Measurements from ENCODE around the gene SCARF1. TPM values are rescaled to one million over a fixed set of nuclear protein-coding genes. Genes with fewer than 3 reads are reported as not detected.

SCARF1 gene
- total RNA-seq, 3 donors from 2014 or later (not counting 1 experiment from before 2014, with no cell fraction given), result 0.59 to 3.1 (median 1.0) TPM

- Histone ChIP-seq H3K36me3 (ENCODE audit: control insufficient read depth, insufficient read depth, low read length) (no peaks in the 10 kb centered on the region), H3K27me3 (ENCODE audit: control insufficient read depth, insufficient read depth, low read length) (no peaks in the 10 kb centered on the region), H3K4me3 (ENCODE audit: low read length) (no peak overlapping the region), H3K27ac (ENCODE audit: low read length) (no peak overlapping the region), H3K4me1 (ENCODE audit: control insufficient read depth, insufficient read depth, low read length) (peaks cover 27% of the 10 kb centered on the region), H3K9me3 (ENCODE audit: control insufficient read depth, insufficient read depth, low read length) (no peaks in the 10 kb centered on the region)
- H3K4me3 Mint-ChIP-seq, result no peak overlapping the region
- H3K27me3 Mint-ChIP-seq (ENCODE audit: low read depth in 2 of 2), result no peaks in the 10 kb centered on the region
- DNase-seq, result no peak
- H3K36me3 Mint-ChIP-seq, result no peaks in the 10 kb centered on the region
- no peak overlapping the region for H3K27ac Mint-ChIP-seq
- H3K4me1 Mint-ChIP-seq, result peaks cover 6 to 26% of the 10 kb centered on the region in 2 donors
- no peaks in the 10 kb centered on the region for H3K9me3 Mint-ChIP-seq
- no peak for ATAC-seq
- 56% methylated on average over 35 of the region's 35 CpGs for WGBS (ENCODE audit: insufficient coverage)
- intact Hi-C loops (cut with micrococcal nuclease), result no loop called here
- TF ChIP-seq, protein P1, sequence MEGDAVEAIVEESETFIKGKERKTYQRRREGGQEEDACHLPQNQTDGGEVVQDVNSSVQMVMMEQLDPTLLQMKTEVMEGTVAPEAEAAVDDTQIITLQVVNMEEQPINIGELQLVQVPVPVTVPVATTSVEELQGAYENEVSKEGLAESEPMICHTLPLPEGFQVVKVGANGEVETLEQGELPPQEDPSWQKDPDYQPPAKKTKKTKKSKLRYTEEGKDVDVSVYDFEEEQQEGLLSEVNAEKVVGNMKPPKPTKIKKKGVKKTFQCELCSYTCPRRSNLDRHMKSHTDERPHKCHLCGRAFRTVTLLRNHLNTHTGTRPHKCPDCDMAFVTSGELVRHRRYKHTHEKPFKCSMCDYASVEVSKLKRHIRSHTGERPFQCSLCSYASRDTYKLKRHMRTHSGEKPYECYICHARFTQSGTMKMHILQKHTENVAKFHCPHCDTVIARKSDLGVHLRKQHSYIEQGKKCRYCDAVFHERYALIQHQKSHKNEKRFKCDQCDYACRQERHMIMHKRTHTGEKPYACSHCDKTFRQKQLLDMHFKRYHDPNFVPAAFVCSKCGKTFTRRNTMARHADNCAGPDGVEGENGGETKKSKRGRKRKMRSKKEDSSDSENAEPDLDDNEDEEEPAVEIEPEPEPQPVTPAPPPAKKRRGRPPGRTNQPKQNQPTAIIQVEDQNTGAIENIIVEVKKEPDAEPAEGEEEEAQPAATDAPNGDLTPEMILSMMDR (IDR thresholded peaks at IDR 0.05), result no peak
These were observed 40.6 kb downstream of the SCARF1 start for GRCh38 chr17:1604831-1605528.

- no peaks in the 10 kb centered on the region for H3K36me3 Mint-ChIP-seq
- ATAC-seq (no peak), DNase-seq (no peak)
- no peak overlapping the region for H3K27ac Mint-ChIP-seq
- WGBS (ENCODE audit: insufficient coverage), result 97% methylated on average over 14 of the region's 14 CpGs
- H3K27ac ChIP-seq (ENCODE audit: low read length), result no peak overlapping the region
- H3K4me1 Mint-ChIP-seq, result peaks cover 0 to 7% of the 10 kb centered on the region in 2 donors
- H3K27me3 Mint-ChIP-seq (ENCODE audit: low read depth in 2 of 2), result no peaks in the 10 kb centered on the region
- no peaks in the 10 kb centered on the region for H3K36me3 ChIP-seq (ENCODE audit: control insufficient read depth, insufficient read depth, low read length)
- no peaks in the 10 kb centered on the region for H3K9me3 Mint-ChIP-seq
- intact Hi-C loops (cut with micrococcal nuclease), result no loop called here
- no peaks in the 10 kb centered on the region for H3K27me3 ChIP-seq (ENCODE audit: control insufficient read depth, insufficient read depth, low read length)
- H3K4me1 ChIP-seq (ENCODE audit: control insufficient read depth, insufficient read depth, low read length), result peaks cover 6% of the 10 kb centered on the region
- H3K4me3 Mint-ChIP-seq, result no peak overlapping the region
- TF ChIP-seq, protein P1 (IDR thresholded peaks at IDR 0.05), result no peak
- no peak overlapping the region for H3K4me3 ChIP-seq (ENCODE audit: low read length)
- no peaks in the 10 kb centered on the region for H3K9me3 ChIP-seq (ENCODE audit: control insufficient read depth, insufficient read depth, low read length)
These were observed 44.0 kb downstream of the SCARF1 start for GRCh38 chr17:1601571-1601970.

GRCh38 chr17:1598399-1599095 lies 47.0 kb downstream of the SCARF1 start:
- Histone ChIP-seq H3K27ac (ENCODE audit: low read length) (no peak overlapping the region), H3K36me3 (ENCODE audit: control insufficient read depth, insufficient read depth, low read length) (no peaks in the 10 kb centered on the region), H3K4me3 (ENCODE audit: low read length) (no peak overlapping the region), H3K9me3 (ENCODE audit: control insufficient read depth, insufficient read depth, low read length) (no peaks in the 10 kb centered on the region), H3K27me3 (ENCODE audit: control insufficient read depth, insufficient read depth, low read length) (no peaks in the 10 kb centered on the region), H3K4me1 (ENCODE audit: control insufficient read depth, insufficient read depth, low read length) (peaks cover 5% of the 10 kb centered on the region)
- no peaks in the 10 kb centered on the region for H3K9me3 Mint-ChIP-seq
- H3K27me3 Mint-ChIP-seq (ENCODE audit: low read depth in 2 of 2), result no peaks in the 10 kb centered on the region
- DNase-seq (no peak), ATAC-seq (no peak)
- H3K36me3 Mint-ChIP-seq, result no peaks in the 10 kb centered on the region
- intact Hi-C loops (cut with micrococcal nuclease), result no loop called here
- H3K4me3 Mint-ChIP-seq, result no peak overlapping the region
- 97% methylated on average over 8 of the region's 8 CpGs for WGBS (ENCODE audit: insufficient coverage)
- peaks cover 0 to under 1% of the 10 kb centered on the region in 2 donors for H3K4me1 Mint-ChIP-seq
- TF ChIP-seq, protein P1 (IDR thresholded peaks at IDR 0.05), result no peak
- no peak overlapping the region for H3K27ac Mint-ChIP-seq

All from natural killer cell (primary cell).